Spleen (tissue), 11 donors: ENCODE measurements around the gene SLC25A41. TPM values are rescaled to one million over a fixed set of nuclear protein-coding genes. Genes with fewer than 3 reads are reported as not detected.
"Not testable (repeated sequence)": the region's sequence is repeated elsewhere in the genome, so short reads cannot be mapped to it uniquely, and the experiment has no call there.

ENCODE experiments used
- DNase-seq: peaks from one replicate; pipeline ENCODE4 v3.0.0-alpha.2; 2020
- H3K27ac ChIP-seq, 8 donors: fragments of 200-600 bp; sonication (generic) in 7 of 8; 1 replicate in 4 of 8; 2 replicates in 4 of 8; pipeline versions ENCODE4 v1.5.0 to v1.8.0; 2016 to 2021; ENCODE audit warnings: inconsistent platforms in 4 of 8, mild to moderate bottlenecking in 4 of 8, moderate library complexity in 1 of 8
- H3K27me3 ChIP-seq, 7 donors: fragments of 200-600 bp; sonication (generic) in 6 of 7; replicated peaks in 1 of 7; 1 replicate in 4 of 7; 2 replicates in 3 of 7; pipeline versions ENCODE4 v1.5.0 to v1.8.0; 2016 to 2021; ENCODE audit warnings: inconsistent platforms in 3 of 7, mild to moderate bottlenecking in 1 of 7
- H3K36me3 ChIP-seq, 6 donors: fragments of 200-600 bp; sonication (generic) in 5 of 6; 1 replicate in 4 of 6; 2 replicates in 2 of 6; pipeline versions ENCODE4 v1.5.0 to v1.8.0; 2016 to 2021; ENCODE audit warnings: inconsistent platforms in 2 of 6
- H3K4me1 ChIP-seq, 6 donors: fragments of 200-600 bp; sonication (generic) in 5 of 6; 1 replicate in 3 of 6; 2 replicates in 3 of 6; pipeline versions ENCODE4 v1.5.0 to v1.8.0; 2016 to 2021; ENCODE audit warnings: inconsistent platforms in 3 of 6
- H3K4me3 ChIP-seq, 8 donors: fragments of 200-600 bp; sonication (generic) in 7 of 8; 1 replicate in 4 of 8; 2 replicates in 4 of 8; pipeline versions ENCODE4 v1.5.0 to v1.8.0; 2016 to 2021; ENCODE audit warnings: inconsistent platforms in 4 of 8, mild to moderate bottlenecking in 4 of 8, moderate library complexity in 2 of 8
- H3K9me3 ChIP-seq, 8 donors: fragments of 200-600 bp; sonication (generic) in 7 of 8; 1 replicate in 4 of 8; 2 replicates in 4 of 8; pipeline versions ENCODE4 v1.5.0 to v1.8.0; 2016 to 2021; ENCODE audit warnings: inconsistent platforms in 4 of 8
- CTCF ChIP-seq, 11 experiments: fragments of 200-600 bp in 7 of 11; fragments of 450-650 bp in 4 of 11; sonication (generic) in 4 of 11; IDR thresholded peaks in 8 of 11; conservative IDR thresholded peaks in 3 of 11; 1 replicate in 7 of 11; 2 replicates in 4 of 11; pipeline versions ENCODE4 v1.4.0 to v1.8.0; 2016 to 2021; ENCODE audit warnings: antibody characterized with exemption in 11 of 11, inconsistent platforms in 4 of 11, mild to moderate bottlenecking in 1 of 11
- POLR2A ChIP-seq, 3 donors: fragments of 450-650 bp; IDR thresholded peaks; one replicate each; pipeline ENCODE4 v1.5.1; 2017; ENCODE audit warnings: antibody characterized with exemption in 3 of 3, mild to moderate bottlenecking in 1 of 3
- POLR2AphosphoS5 ChIP-seq, 3 donors: sonication (generic); formaldehyde crosslinking; IDR thresholded peaks; one replicate each; pipeline ENCODE4 v1.5.1; 2017; ENCODE audit warnings: antibody characterized with exemption in 3 of 3
- WGBS, 5 donors: extraction: QIAGEN DNeasy Blood & Tissue Kit in 3 of 5; methylation state at CpG; one replicate each; pipeline versions ENCODE4 v1.1.5 to v1.1.7; 2013 to 2018; 5-methylcytosine and 5-hydroxymethylcytosine counted together
- intact Hi-C: fragments of 100-400 bp; cut with DNase I; formaldehyde crosslinking; loops from one replicate; pipeline ENCODE4 v1.15.0; 2023; ENCODE audit warnings: low total_unique reads
- polyA plus RNA-seq, 3 donors: library from polyadenylated mRNA; stranded (reverse); fragments of 200-250 nt; gene quantifications; one replicate each; pipeline ENCODE4 v1.2.1, GENCODE V29; 2013
- total RNA-seq, 7 donors: library from RNA; depleted of rRNA in 3 of 7; stranded (reverse); fragments of >200 nt in 3 of 7; fragmentation: NEBNext Ultra II Directional in 4 of 7; extraction: Animal tissue kit (Norgen Biotek cat#: 25700) in 4 of 7; gene quantifications; one replicate each; pipeline versions ENCODE4 v1.1.0 to v1.2.1, GENCODE V29; 2016 to 2021
- donor health status: healthy with polysubstance abuse.
- donor health status: DM: no; HTN: no; CAD: no; lungs with moderate emphysema.
- donor health status: DM: no; HTN: no; CAD: no.
- donor health status: Bipolar disorder and iron deficiency.
- donor health status: healthy.
- donor health status: DM: no; HTN: no; CAD: no.
- donor health status: DM: yes; HTN: yes; CAD: no.

Gene SLC25A41
- total and polyA plus RNA-seq, 10 donors = 0.18 to 0.77 (median 0.46) TPM; not detected in 6

- TF ChIP-seq POLR2A (IDR thresholded peaks at IDR 0.05) (no peak), CTCF (IDR thresholded peaks at IDR 0.05 in 8 of 11, conservative IDR thresholded peaks at IDR 0.05 in 3 of 11) (no peak), POLR2AphosphoS5 (IDR thresholded peaks at IDR 0.05) (no peak)
- H3K4me3 ChIP-seq = no peak overlapping the region
- no peak overlapping the region for H3K27ac ChIP-seq
- no peak for DNase-seq
- H3K27me3 ChIP-seq = no peaks in the 10 kb centered on the region
- H3K4me1 ChIP-seq = no peaks in the 10 kb centered on the region
- intact Hi-C loops = no loop called here
- H3K9me3 ChIP-seq = no peaks in the 10 kb centered on the region
- H3K36me3 ChIP-seq = no peaks in the 10 kb centered on the region
- 69 to 78% (median 72%) methylated on average over 22 of the region's 22 CpGs for WGBS, 5 donors
Measured at GRCh38 chr19:6402837-6403608, 30.5 kb downstream of the SLC25A41 start.

- no peaks in the 10 kb centered on the region for H3K9me3 ChIP-seq
- WGBS, 5 donors = 87 to 91% (median 89%) methylated on average over 10 of the region's 10 CpGs
- no peaks in the 10 kb centered on the region for H3K27me3 ChIP-seq
- H3K27ac ChIP-seq = no peak overlapping the region
- intact Hi-C loops = no loop called here
- no peaks in the 10 kb centered on the region for H3K36me3 ChIP-seq
- no peak for TF ChIP-seq CTCF (IDR thresholded peaks at IDR 0.05 in 8 of 11, conservative IDR thresholded peaks at IDR 0.05 in 3 of 11)
- no peak for TF ChIP-seq POLR2A (IDR thresholded peaks at IDR 0.05)
- no peak for TF ChIP-seq POLR2AphosphoS5 (IDR thresholded peaks at IDR 0.05)
- H3K4me3 ChIP-seq = no peak overlapping the region
- no peak for DNase-seq
- no peaks in the 10 kb centered on the region for H3K4me1 ChIP-seq
Measured at GRCh38 chr19:6402058-6402457, 31.5 kb downstream of the SLC25A41 start.

GRCh38 chr19:6400062-6400944 is 33.3 kb downstream of the SLC25A41 start:
- H3K27me3 ChIP-seq, H3K4me3 ChIP-seq, H3K36me3 ChIP-seq, H3K4me1 ChIP-seq, H3K9me3 ChIP-seq, H3K27ac ChIP-seq, intact Hi-C loops, DNase-seq: not testable (repeated sequence)
- WGBS, 5 donors = 85 to 95% (median 91%) methylated on average over 22 to 23 of the region's 23 CpGs

GRCh38 chr19:6396305-6396704 is 37.3 kb downstream of the SLC25A41 start:
- Histone ChIP-seq H3K27me3 (no peaks in the 10 kb centered on the region), H3K27ac (no peak overlapping the region), H3K4me1 (peaks cover 10 to 24% (median 20%) of the 10 kb centered on the region in 6 donors), H3K9me3 (no peaks in the 10 kb centered on the region), H3K4me3 (no peak overlapping the region), H3K36me3 (peaks cover 0 to 6% (median 0%) of the 10 kb centered on the region in 6 donors)
- intact Hi-C loops = no loop called here
- TF ChIP-seq CTCF (IDR thresholded peaks at IDR 0.05 in 8 of 11, conservative IDR thresholded peaks at IDR 0.05 in 3 of 11) (no peak), POLR2A (IDR thresholded peaks at IDR 0.05) (no peak), POLR2AphosphoS5 (IDR thresholded peaks at IDR 0.05) (no peak)
- WGBS, 5 donors = 89 to 97% (median 92%) methylated on average over 11 to 12 of the region's 12 CpGs
- DNase-seq = no peak
